A549 (cell line): ENCODE results near the gene SLC6A7.

ENCODE experiments used
- CEBPB ChIP-seq, 2 experiments: fragments of >200 bp in 1 of 2; sonication (Bioruptor Twin) in 1 of 2; formaldehyde crosslinking in 1 of 2; IDR thresholded peaks; 2 replicates each; pipeline ENCODE4 v1.6.1; 2012 to 2016
- CTCF ChIP-seq: fragments of >200 bp; sonication (Bioruptor Twin); formaldehyde crosslinking; IDR thresholded peaks from 3 replicates; pipeline ENCODE4 v1.5.1; 2016
- EP300 ChIP-seq, 2 experiments: fragments of >200 bp; sonication (Bioruptor Twin); formaldehyde crosslinking; IDR thresholded peaks; 2 replicates in 1 of 2; 3 replicates in 1 of 2; pipeline ENCODE4 v1.6.1; 2016 to 2017
- HEYL ChIP-seq: fragments of 250-450 bp; sonication (Bioruptor Pico); IDR thresholded peaks from 2 replicates; pipeline ENCODE4 v1.8.0; 2021; ENCODE audit warnings: mild to moderate bottlenecking, moderate library complexity
- MAX ChIP-seq: IDR thresholded peaks from 2 replicates; pipeline ENCODE4 v1.6.1; 2012
- NR3C1 ChIP-seq: fragments of >200 bp; sonication (Bioruptor Twin); formaldehyde crosslinking; IDR thresholded peaks from 3 replicates; pipeline ENCODE4 v1.6.1; 2017
- PHF8 ChIP-seq: fragments of 200-600 bp; sonication (generic); IDR thresholded peaks from 2 replicates; pipeline ENCODE4 v1.6.1; 2016; ENCODE audit warnings: low read depth, mild to moderate bottlenecking, antibody characterized with exemption, moderate library complexity, borderline replicate concordance
- POLR2A ChIP-seq: IDR thresholded peaks from 2 replicates; pipeline ENCODE4 v1.6.1; 2012; ENCODE audit warnings: mild to moderate bottlenecking, low read length
- RAD21 ChIP-seq, 2 experiments: fragments of >200 bp in 1 of 2; sonication (Bioruptor Twin) in 1 of 2; formaldehyde crosslinking in 1 of 2; IDR thresholded peaks in 1 of 2; conservative IDR thresholded peaks in 1 of 2; 2 replicates in 1 of 2; 3 replicates in 1 of 2; pipeline ENCODE4 v1.6.1; 2012 to 2018; ENCODE audit warnings: inconsistent platforms in 1 of 2

- TF ChIP-seq CEBPB (IDR thresholded peaks at IDR 0.05) (no peak), EP300 (IDR thresholded peaks at IDR 0.05) (no peak), MAX (no peak), NR3C1 (no peak), POLR2A (no peak), PHF8 (no peak), CTCF (no peak), RAD21 (conservative IDR thresholded peaks at IDR 0.05 in 1 of 2, IDR thresholded peaks at IDR 0.05 in 1 of 2) (no peak), HEYL (no peak)
Measured at GRCh38 chr5:150221471-150221870, 31.6 kb downstream of the SLC6A7 start.
